NCI-H774 (cell line): Measurements from ENCODE around the gene PTPRD.

ENCODE experiments used
- DNase-seq: peaks from one replicate; lab custom pipeline; 2025; lab: John Stamatoyannopoulos, UW

PTPRD gene

GRCh38 chr9:8772302-8772701 is 1840.5 kb downstream of the PTPRD start:
- DNase-seq = no peak

GRCh38 chr9:8769153-8769552 is 1843.6 kb downstream of the PTPRD start:
- peak; percentile 86 for DNase-seq

- no peak for DNase-seq
Observed at GRCh38 chr9:8766096-8766495, 1846.7 kb downstream of the PTPRD start.

GRCh38 chr9:8764051-8764450 is 1848.8 kb downstream of the PTPRD start:
- no peak for DNase-seq

GRCh38 chr9:8762479-8763085 is 1850.2 kb downstream of the PTPRD start:
- DNase-seq = no peak

- no peak for DNase-seq
Observed at GRCh38 chr9:8760000-8760767, 1852.6 kb downstream of the PTPRD start.

- DNase-seq = no peak
Observed at GRCh38 chr9:8757881-8758280, 1854.9 kb downstream of the PTPRD start.

- DNase-seq = no peak
Observed at GRCh38 chr9:8754751-8755150, 1858.1 kb downstream of the PTPRD start.

- DNase-seq = no peak
Observed at GRCh38 chr9:8751406-8751930, 1861.3 kb downstream of the PTPRD start.

GRCh38 chr9:8750639-8751051 is 1862.2 kb downstream of the PTPRD start:
- DNase-seq = no peak

- no peak for DNase-seq
Observed at GRCh38 chr9:8745347-8745746, 1867.5 kb downstream of the PTPRD start.

GRCh38 chr9:8738945-8739344 is 1873.9 kb downstream of the PTPRD start:
- no peak for DNase-seq

- no peak for DNase-seq
Observed at GRCh38 chr9:8736805-8737204, 1876.0 kb downstream of the PTPRD start.

GRCh38 chr9:8734760-8735159 is 1878.0 kb downstream of the PTPRD start:
- DNase-seq = no peak

- peak; percentile 18 for DNase-seq
Observed at GRCh38 chr9:8733131-8733954, 1879.5 kb downstream of the PTPRD start.

- DNase-seq = no peak
Observed at GRCh38 chr9:8732367-8733075, 1880.3 kb downstream of the PTPRD start.

GRCh38 chr9:8730618-8731017 is 1882.2 kb downstream of the PTPRD start:
- no peak for DNase-seq

- DNase-seq = no peak
Observed at GRCh38 chr9:8728910-8729309, 1883.9 kb downstream of the PTPRD start.

GRCh38 chr9:8727191-8727590 is 1885.6 kb downstream of the PTPRD start:
- DNase-seq = no peak

- no peak for DNase-seq
Observed at GRCh38 chr9:8726692-8727091, 1886.1 kb downstream of the PTPRD start.

GRCh38 chr9:8725635-8726034 is 1887.2 kb downstream of the PTPRD start:
- no peak for DNase-seq
